ENCODE data around the gene MALRD1.
"Not testable (repeated sequence)": the region's sequence is repeated elsewhere in the genome, so short reads cannot be mapped to it uniquely, and the experiment has no call there.

Gene MALRD1

GRCh38 chr10:19724287-19724686, 675.7 kb downstream of the MALRD1 start:
- DNase-seq: no peak

GRCh38 chr10:19728376-19728775, 679.8 kb downstream of the MALRD1 start:
- DNase-seq: no peak

GRCh38 chr10:19728964-19729363, 680.4 kb downstream of the MALRD1 start:
- no peak for DNase-seq

GRCh38 chr10:19730167-19730906, 681.7 kb downstream of the MALRD1 start:
- no peak for DNase-seq

GRCh38 chr10:19730907-19731217, 682.3 kb downstream of the MALRD1 start:
- no peak for DNase-seq

GRCh38 chr10:19731560-19731959, 683.0 kb downstream of the MALRD1 start:
- DNase-seq: no peak

GRCh38 chr10:19738440-19738839, 689.8 kb downstream of the MALRD1 start:
- no peak for DNase-seq

- DNase-seq: not testable (repeated sequence)
Observed at GRCh38 chr10:19739232-19739631, 690.6 kb downstream of the MALRD1 start.

- DNase-seq: not testable (repeated sequence)
Observed at GRCh38 chr10:19742144-19742543, 693.5 kb downstream of the MALRD1 start.

- no peak for DNase-seq
Observed at GRCh38 chr10:19745672-19746071, 697.1 kb downstream of the MALRD1 start.

- DNase-seq: no peak
Observed at GRCh38 chr10:19749185-19749729, 700.7 kb downstream of the MALRD1 start.

- no peak for DNase-seq
Observed at GRCh38 chr10:19750972-19751371, 702.4 kb downstream of the MALRD1 start.

GRCh38 chr10:19756919-19757318, 708.3 kb downstream of the MALRD1 start:
- DNase-seq: no peak

- no peak for DNase-seq
Observed at GRCh38 chr10:19762026-19762425, 713.4 kb downstream of the MALRD1 start.

- DNase-seq: no peak
Observed at GRCh38 chr10:19764111-19764510, 715.5 kb downstream of the MALRD1 start.

- DNase-seq: no peak
Observed at GRCh38 chr10:19767876-19768275, 719.3 kb downstream of the MALRD1 start.

GRCh38 chr10:19769826-19770225, 721.2 kb downstream of the MALRD1 start:
- not testable (repeated sequence) for DNase-seq

- no peak for DNase-seq
Observed at GRCh38 chr10:19772972-19773371, 724.4 kb downstream of the MALRD1 start.

- no peak for DNase-seq
Observed at GRCh38 chr10:19775296-19775695, 726.7 kb downstream of the MALRD1 start.

GRCh38 chr10:19777806-19778205, 729.2 kb downstream of the MALRD1 start:
- no peak for DNase-seq

GRCh38 chr10:19778996-19779395, 730.4 kb downstream of the MALRD1 start:
- DNase-seq: no peak

GRCh38 chr10:19782430-19783089, 734.0 kb downstream of the MALRD1 start:
- no peak for DNase-seq

GRCh38 chr10:19783721-19784120, 735.1 kb downstream of the MALRD1 start:
- no peak for DNase-seq

Measured in activated effector memory CD4-positive, alpha-beta T cell treated with anti-CD3 and anti-CD28 coated beads, Interleukin-2, amount 50 U/mL, for 16 hours (primary cell).